HG03469 (cell line): ENCODE data around the gene MASP1.
"Not testable (repeated sequence)": the region's sequence is repeated elsewhere in the genome, so short reads cannot be mapped to it uniquely, and the experiment has no call there.

Source experiments
- ATAC-seq: cut with Tn5 transposase; IDR thresholded peaks from one replicate; pipeline ENCODE4 v1.9.1; 2021; ENCODE audit warnings: mild to moderate bottlenecking, moderate library complexity, moderate number of reproducible peaks; ENCODE audit not compliant: unreplicated experiment

Gene MASP1

DNA sequence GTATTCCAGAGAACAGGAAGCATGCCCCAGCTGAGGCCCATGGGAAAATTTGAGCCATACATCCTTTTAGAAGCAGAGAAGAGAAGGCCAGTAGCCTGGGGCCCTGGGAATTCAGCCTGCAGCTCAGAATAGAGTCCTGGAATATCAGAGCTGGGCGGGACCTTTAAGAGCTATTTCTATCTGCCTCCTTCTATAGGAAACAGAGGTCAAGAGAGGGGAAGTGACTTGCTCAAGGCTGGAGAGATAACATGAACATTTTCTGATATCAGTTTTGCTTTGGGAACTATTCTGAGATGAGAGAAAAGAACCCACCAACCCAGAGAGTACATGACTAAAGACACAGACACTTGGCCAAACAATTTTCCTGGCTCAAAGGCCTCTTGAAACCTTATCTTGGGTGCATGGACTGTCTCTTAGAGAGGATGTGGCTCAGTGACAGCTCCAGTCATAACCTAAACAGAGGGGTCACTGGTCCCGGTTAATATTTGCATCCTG, 26.0 kb downstream of the MASP1 start:
- no peak for ATAC-seq

DNA sequence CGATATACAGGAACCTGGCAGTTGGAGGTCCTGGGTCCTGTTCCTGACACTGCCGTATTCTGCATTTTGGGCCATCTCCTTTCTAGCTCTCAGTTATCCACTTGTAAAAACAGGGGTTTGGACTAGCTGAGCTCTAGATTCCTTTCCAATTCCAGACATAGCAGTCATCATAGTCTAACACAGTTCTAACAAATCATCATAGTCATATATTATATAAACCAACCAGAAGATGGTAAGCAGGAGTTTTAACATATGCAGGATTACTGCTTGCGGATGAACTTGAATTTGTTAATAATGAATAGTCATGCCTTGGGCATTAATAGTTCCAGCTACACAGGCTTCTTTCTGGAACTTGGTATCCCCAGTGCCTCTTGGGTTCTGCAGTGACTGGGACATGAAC, 26.6 kb downstream of the MASP1 start:
- ATAC-seq = no peak

DNA sequence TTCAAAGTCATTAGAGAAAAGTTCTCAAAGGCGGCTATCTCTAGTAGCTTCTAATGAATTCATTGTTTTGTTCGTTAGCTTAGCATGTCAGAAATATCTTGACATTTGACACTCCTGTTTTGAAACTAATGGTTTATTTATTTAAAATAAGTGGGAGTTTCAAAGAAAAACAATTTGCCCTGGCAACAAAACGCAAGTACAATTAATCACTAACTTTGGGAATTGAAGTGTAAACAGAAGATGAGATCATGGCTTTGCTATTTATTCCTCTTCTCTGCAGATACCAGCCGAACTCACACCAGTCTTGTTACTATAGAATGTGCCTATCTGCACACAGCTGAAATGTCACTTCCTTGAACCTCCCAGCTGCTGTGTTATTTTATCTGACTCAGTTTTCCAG, 27.5 kb downstream of the MASP1 start:
- no peak for ATAC-seq

DNA sequence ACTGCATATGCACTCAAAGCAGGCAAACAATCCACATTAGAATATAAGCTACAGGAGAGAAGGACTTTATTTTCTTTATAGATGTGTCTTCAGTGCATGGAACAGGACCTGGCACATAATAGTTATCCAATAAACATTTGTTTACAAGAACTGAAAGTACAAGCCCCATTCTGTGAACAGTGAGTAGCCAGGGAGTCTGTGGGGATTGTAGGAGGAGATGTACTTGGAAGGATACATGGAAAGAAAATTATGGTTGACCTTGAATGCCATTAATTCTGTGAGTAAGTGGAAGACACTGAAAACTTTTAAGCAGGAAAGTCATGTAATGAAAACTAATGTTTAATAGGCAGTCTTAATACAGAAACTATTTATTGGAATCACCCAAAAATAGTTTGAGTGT, 28.3 kb downstream of the MASP1 start:
- ATAC-seq = no peak

DNA sequence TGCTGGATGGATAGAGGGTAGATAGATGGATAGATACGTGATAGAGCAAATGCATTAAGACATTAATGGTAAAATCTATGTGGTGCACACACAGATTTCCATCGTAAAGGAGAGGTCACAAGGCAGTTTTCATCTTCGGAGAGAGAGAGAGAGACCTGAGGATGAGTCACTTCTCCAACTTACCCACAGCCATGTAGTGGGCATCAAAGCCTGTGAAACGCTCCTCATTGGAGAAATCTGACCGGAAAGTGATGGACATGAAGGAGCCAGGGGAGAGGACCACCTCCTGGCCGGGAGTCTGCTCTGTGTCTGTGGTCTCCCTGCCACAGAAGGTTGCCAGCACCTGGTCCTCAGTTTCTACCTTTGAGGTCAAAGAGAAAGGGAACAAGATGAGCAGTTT, 29.2 kb downstream of the MASP1 start:
- no peak for ATAC-seq

DNA sequence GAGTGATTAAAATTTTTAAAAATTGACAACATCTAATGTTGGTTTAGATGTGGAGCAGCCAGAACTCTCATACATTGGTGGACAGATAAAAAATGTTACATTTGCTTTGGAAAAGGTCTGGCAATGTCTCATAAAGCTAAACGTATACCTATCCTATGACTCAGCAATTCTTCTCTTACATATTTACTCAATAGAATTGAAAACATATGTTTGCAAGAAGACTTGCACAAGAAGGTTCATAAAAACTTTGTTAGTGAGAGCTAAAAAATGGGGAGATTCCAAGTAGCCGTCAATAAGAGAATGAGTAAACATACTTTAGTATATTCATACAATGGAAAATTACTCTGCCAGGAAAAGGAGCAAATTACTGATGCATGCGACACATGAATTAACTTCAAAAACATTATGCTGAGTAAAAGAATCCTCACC, 30.0 kb downstream of the MASP1 start:
- ATAC-seq = no peak

DNA sequence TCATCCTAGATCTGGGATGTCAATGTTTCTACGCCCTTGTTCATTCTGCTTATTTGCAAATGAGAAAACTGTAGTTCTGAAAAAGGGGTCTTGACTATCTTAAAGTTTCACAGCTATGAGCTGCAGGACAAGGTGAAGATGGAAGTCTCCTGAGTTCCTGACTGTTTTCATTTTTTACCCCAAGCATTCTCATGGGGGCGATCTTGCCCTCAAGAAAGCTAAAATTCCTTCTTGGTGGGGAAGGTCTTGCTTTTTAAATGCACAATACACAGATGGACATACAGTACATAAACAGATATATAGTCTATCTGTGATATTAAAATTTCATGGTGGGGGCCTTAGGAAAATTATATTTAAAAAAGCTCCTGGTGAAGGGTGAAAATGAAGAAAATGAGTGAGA, 32.4 kb downstream of the MASP1 start:
- ATAC-seq = no peak

DNA sequence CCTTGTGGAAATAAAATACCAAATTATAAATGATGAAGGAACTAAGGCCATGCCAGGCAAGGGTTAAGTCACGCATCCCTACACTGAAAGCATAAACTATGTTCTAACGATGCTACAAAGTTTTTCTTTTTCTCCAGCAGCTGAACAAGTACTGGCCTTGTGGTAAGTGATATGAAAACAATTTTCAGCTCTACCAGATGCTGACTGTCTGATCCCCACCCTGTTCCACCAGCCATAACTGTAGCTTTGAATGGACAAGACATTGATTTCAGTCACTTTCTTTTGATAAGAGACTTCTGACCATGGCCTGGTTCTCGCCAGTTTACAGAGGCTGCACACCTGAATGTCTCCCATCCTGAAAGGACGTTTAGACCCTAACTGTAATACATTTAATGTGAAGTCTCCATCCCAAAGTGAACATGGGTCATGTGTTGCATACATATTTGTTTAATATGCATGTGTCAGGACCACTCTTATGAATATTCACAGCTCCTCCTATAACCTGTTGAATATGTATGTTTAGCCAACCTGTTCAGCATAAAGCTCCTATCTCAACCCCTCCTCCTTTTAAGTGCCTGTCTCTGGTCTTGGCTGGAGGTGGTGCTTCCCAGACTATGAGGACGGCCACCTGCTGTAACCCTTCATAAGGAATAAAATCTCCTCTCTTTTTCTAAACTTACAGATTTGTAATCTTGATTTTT, 33.4 kb downstream of the MASP1 start:
- ATAC-seq = no peak

DNA sequence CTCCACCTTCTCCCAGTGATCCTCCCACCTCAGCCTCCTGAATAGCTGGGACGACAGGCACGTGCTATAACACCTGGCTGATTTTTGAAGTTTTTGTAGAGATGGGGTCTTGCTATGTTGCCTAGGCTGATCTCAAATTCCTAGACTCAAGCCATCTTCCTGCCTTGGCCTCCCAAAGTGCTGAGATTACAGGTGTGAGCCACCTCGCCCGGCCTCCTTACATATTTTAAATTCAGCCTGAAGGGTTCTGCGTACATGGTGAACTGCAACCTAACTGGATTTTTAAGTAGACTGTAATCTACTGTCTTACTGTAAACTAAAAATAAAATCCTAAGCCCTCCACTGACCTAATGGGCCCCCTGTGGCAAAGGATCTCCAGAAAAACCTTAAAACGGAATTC, 34.1 kb downstream of the MASP1 start:
- no peak for ATAC-seq

DNA sequence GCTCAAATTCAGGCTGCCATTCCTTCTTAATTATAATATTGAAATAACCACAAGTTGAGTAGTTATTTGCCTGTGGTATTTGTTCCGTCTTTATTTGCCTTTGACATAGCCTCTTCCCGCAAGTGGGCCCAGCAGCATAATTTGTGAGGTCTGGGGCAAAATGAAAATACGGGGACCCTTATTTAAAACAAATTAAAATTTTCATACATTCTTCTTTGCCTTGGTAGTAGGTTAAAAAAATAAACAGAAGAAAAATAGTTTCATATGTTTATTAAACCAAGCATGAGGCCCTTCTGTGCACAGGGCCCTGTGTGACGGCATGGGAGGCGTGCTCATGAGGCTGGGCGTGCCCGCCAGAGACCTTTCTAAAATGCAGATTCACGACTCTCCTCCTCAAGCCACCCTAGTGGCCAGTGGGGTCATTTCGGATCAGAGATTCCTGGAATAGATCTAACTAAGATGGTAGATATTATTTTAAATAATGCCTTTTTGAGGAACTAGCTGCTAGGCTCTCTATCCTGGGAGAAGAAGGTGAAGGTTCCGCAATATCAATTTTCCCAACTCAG, 35.4 kb downstream of the MASP1 start:
- ATAC-seq = no peak

DNA sequence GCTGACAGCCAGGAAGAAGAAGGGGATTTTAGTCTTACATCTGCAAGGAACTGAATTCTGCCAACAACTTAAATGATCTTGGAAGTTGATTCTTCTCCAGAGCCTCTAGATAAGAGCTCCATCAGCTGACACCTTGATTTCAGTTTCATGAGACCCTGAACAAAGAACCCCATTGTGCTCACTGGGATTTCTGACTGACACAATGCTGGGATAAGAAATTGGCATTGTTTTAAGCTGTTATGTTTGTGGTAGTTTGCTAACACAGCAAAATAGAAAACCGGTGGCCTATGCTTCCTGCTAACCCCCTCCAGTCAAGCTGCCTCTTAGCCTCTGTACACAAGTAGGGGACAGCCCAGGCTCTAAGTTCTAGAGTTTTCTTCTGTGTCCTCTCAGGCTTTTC, 36.2 kb downstream of the MASP1 start:
- no peak for ATAC-seq

DNA sequence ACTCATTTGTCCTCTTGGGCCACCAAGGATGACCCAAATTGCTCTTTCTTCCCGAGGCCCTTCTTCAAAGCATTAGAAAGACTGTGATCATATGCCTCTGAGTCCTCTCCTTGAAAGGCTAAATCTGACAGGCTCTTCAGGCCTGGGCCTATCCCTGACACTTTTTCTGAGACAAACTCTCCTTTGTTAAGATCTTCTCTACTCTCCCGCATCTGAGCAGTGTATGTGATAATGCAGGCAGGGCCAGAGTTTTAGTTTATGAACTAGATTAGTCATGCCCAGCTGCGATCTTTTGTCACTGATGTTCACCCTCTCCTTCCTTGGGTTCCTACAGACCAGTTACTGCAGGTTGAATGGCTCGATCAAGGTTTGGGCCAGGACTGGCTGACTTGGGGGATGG, 39.2 kb downstream of the MASP1 start:
- ATAC-seq = no peak

DNA sequence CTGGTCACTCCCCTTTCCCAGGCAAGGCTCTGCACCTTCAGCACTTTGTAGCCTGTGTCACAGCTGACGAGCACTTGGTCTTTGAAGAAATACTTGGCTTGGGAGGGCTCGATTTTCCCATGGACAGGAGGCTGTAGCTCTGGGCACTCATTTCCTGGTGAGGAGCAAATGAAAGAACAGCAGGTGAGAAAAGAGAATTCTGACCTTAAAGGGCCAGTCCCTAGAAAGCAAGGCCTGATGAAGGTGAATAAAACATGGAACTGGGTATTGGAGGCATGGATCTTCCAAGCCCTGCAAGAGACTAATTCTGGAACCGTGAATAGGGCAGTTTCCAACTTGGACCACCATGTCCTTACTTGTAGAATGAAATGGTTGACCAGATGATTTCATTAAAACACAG, 39.9 kb downstream of the MASP1 start:
- ATAC-seq = no peak

DNA sequence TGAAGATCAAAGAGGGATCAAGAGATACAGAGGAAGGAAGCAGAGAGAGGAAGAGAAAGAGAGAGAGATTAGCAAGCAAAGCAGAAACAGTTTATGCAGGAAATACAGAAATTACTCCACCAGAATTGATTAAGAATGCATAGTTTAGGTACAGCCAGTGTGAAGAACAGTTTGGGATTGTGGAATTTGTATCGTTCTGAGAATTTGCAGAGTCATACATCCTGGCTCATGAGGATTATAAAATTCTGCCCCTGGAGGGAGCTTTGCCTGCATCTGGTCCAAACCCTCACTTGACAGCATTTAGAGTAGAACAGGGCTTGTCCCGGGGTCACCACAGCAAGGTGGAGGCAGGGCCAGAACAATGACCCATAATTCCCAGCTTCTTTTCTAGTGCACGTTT, 44.1 kb downstream of the MASP1 start:
- ATAC-seq = no peak

DNA sequence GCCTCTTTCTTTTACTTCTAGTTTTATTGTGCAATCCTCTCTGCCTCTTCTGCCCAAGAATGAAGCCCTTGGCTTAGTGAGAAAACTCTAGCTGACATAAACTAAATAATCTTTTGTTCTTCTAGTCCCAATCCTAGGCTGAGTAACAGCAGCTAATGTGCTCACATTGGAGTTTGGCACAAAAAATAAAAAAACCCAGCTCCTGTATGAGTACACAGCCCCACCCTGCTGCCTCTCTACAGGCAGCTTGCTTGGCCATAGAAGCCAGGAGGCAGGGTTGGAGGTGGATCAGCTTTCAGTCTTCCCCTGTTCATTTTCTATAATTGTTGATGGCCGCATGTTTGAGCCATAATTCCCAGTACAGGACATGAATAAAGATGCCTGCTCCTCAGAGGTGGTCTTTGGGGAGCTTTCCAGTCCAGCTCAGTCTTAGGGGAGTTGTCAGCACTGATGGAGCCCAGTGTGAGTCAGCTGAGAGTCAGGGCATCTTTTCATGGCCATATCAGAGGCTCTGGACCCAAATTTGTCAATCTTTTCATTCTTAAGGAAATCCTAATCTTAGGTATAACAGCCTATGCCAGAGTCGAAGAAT, 47.5 kb downstream of the MASP1 start:
- ATAC-seq = no peak

DNA sequence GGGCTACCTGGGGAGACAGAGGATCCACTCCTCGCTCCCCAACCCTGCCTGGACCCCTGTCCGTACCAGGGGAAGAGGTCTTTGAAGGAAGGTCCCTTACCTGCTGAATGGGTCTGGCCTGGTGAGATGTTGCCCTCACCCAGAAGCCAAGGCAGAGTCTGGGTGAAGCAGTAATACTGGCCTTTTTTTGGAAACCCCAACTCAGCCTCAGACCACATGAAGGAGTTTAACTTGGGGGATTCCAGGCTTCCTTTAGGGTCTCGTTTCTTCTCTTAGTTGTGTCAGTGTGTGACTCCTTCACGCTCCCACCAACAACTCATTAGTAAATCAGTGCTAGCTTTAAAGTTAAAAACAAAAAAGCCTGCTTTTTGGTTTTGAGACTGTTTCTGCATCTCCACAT, 48.6 kb downstream of the MASP1 start:
- ATAC-seq = no peak

DNA sequence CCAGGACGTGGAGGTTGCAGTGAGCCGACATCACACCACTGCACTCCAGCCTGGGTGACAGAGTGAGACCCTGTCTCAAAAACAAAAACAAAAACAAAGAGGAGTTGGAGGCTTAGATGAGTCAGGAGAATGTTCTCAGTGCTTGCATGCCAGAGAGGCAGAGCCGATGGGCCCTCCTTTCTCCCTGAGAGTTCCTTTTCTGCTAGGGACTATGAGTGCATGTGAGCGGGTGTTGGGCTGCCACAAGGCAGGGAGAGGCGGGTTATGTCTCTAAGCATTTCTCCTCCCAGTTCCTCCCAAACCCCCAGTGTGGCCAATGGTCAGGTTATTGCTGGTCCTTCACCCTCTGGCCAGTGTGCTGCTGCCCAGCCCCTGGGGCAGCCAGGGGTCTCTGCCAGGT, 49.1 kb downstream of the MASP1 start:
- no peak for ATAC-seq

DNA sequence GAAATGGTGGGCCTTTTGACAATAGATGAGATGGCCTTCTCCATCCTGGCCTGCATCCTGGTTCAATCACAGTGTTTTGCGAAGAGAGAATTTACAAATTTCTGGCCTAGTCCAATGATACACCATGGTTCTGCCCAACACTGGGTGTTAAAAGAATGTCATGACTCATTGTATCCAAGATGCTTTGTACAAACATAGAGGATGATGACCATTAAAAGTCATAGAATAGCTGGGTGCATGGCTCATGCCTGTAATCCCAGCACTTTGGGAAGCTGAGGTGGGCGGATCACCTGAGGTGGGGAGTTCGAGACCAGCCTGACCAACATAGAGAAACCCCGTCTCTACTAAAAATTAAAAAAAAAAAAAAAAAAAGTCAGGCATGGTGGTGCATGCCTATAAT, 52.7 kb downstream of the MASP1 start:
- ATAC-seq = not testable (repeated sequence)

DNA sequence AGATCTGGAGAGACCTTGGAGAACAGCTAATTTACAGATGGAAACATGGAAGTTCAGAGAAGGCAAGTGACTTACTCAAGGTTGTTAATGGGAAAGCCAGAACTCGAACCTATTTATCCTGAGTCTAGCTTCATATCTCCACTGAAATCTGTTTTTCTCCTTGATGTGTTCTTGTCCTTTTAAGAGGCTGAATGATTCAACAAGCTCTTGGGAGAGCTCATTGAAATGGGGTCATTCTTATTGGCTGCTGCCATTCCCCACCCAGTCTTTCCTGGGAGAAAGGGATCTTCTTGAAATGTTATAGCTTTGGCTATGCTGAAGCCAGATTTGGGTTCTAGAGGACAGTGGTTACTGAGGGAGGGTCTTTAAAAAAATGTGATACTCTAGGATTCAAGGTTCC, 53.3 kb downstream of the MASP1 start:
- no peak for ATAC-seq

DNA sequence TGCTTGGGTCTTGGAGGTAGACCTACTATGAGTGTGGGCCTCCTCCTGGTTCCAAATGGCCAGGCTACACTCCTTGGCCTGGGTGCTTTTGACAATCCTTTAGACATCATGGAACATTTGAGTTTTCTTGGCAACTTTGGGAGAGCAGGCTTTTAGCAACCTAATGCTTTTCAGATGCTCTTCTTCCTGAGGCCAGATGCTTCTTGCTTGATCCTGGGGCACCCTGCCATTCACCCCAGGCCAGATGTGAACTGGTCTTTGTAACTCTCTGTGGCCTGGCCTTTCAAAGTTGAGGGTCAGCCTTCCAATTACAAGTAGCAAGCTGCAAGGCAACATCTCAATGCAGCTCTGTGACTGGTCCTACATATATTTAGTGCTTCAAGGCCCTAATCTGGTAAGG, 53.8 kb downstream of the MASP1 start:
- ATAC-seq = no peak

DNA sequence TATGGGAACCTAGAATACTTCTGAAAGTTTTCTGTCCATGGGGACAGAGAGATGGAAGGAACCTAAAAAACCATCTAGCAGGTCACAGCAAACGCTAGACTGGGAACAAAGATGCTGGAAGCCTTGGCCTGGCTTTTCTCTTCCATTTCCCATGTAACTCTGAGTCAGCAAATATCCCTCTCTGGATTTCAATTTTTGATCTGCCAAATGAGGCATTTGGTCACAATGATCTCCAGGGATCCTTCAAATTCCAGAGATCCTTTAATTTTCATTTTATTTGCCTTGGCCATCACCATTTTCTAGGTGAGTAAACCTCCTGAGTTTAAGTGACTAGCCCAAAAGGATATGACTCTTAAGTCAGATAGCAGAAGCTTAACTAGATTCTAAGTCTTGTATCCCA, 54.6 kb downstream of the MASP1 start:
- ATAC-seq = no peak

DNA sequence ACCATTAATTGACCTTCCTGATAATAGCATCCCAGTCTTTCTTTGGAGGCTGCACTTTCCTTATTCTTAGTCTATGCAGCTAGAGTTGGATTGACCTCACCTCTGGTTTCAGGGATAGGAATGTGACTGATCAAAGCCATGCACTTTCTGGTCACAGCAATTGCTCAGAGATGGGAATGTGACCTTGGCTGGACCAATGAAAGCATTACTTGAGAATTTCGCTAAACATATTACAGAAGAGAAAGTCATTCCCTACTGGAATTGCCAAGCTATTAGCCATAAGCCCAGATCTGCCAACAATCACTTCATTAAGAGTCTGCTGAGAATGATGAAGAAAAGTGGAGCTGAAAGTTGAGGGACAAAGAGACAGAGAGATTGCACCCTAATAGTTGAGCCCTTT, 61.5 kb downstream of the MASP1 start:
- ATAC-seq = no peak

DNA sequence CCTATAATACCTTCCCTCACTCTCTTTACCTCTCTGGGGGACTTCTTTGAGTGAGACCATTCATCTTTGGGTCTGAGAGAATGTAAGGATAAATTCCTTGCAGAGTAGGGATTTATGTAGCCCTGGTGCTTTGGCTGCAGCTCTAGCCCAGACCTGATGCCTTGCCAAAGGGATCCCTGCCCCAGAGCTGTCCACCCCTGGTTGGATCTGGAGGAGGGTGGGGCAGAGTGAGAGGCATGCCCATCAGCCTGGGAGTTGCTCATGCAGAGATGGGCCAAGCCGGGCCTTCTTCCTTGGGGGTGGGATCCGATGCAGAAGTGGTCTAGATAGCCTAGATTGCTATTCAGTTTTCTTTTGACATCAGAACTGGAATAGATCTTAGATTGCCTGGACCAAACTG, 62.8 kb downstream of the MASP1 start:
- ATAC-seq = no peak
